Adipose tissue (tissue), 3 donors: ENCODE measurements around the gene SLC4A5. TPM values are rescaled to one million over a fixed set of nuclear protein-coding genes. Genes with fewer than 3 reads are reported as not detected.

Experiments
- H3K27ac ChIP-seq: one replicate; pipeline ENCODE4 v1.5.1; 2013; ENCODE audit warnings: low read depth, low read length
- WGBS, 3 donors: extraction: QIAGEN DNeasy Blood & Tissue Kit; methylation state at CpG; one replicate each; pipeline ENCODE4 v1.1.7; 2013; 5-methylcytosine and 5-hydroxymethylcytosine counted together
- polyA plus RNA-seq, 3 donors: library from polyadenylated mRNA; stranded (reverse); fragments of 200-250 nt; gene quantifications; one replicate each; pipeline ENCODE4 v1.2.3, GENCODE V29; 2013
- donor health status: healthy with polysubstance abuse.
- donor health status: Bipolar disorder and iron deficiency.
- donor health status: healthy.

The SLC4A5 gene, protein sequence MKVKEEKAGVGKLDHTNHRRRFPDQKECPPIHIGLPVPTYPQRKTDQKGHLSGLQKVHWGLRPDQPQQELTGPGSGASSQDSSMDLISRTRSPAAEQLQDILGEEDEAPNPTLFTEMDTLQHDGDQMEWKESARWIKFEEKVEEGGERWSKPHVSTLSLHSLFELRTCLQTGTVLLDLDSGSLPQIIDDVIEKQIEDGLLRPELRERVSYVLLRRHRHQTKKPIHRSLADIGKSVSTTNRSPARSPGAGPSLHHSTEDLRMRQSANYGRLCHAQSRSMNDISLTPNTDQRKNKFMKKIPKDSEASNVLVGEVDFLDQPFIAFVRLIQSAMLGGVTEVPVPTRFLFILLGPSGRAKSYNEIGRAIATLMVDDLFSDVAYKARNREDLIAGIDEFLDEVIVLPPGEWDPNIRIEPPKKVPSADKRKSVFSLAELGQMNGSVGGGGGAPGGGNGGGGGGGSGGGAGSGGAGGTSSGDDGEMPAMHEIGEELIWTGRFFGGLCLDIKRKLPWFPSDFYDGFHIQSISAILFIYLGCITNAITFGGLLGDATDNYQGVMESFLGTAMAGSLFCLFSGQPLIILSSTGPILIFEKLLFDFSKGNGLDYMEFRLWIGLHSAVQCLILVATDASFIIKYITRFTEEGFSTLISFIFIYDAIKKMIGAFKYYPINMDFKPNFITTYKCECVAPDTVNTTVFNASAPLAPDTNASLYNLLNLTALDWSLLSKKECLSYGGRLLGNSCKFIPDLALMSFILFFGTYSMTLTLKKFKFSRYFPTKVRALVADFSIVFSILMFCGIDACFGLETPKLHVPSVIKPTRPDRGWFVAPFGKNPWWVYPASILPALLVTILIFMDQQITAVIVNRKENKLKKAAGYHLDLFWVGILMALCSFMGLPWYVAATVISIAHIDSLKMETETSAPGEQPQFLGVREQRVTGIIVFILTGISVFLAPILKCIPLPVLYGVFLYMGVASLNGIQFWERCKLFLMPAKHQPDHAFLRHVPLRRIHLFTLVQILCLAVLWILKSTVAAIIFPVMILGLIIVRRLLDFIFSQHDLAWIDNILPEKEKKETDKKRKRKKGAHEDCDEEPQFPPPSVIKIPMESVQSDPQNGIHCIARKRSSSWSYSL
- 1 to 10 TPM in 1 of 3 donors, under 1 TPM in 2; 0.32 to 1.0 (median 0.71) TPM for polyA plus RNA-seq

DNA sequence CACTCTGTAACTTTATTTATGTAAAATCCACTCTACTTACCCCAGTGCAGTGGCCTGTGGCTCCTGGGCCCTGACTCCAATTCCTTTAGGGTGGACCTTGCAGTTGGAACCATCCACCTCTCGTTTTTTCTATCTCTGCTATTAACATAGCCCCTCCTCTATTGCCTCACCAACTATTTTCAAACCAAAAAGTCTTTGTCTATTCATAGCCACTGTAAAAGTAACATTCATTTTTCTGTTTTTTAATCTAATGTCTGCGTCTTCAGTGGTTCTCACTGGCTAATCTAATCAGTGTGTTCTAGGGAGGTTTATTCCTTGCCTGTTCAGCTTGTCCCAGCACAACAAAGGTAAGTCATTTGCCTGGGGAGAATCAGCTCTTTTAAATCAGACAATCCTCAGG, at the start of gene SLC4A5:
Gene SLC4A5, minus strand, starts transcription at position 101 of the 400 bp plus-strand sequence. CDS start 28,393 bp downstream, outside the sequence.
- 53 to 83% (median 76%) methylated on average over 2 of the region's 2 CpGs for WGBS, 3 donors
- no peak within 1 kb of the TSS for H3K27ac ChIP-seq

DNA sequence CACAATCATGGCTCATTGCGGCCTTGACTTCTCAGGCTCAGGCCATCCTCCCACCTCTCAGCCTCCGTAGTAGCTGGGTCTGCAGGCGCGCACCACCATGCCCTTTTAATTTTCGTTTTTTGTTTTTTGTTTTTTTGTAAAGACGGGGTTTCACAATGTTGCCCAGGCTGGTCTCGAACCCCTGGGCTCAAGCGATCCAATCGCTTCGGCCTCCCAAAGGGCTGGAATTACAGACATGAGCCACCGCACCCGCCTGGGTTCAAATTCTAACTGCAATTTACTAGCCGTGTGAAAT, 49.2 kb upstream of the SLC4A5 start:
- 64 to 77% (median 75%) methylated on average over 13 of the region's 13 CpGs for WGBS, 3 donors
- H3K27ac ChIP-seq: no peak overlapping the region

DNA sequence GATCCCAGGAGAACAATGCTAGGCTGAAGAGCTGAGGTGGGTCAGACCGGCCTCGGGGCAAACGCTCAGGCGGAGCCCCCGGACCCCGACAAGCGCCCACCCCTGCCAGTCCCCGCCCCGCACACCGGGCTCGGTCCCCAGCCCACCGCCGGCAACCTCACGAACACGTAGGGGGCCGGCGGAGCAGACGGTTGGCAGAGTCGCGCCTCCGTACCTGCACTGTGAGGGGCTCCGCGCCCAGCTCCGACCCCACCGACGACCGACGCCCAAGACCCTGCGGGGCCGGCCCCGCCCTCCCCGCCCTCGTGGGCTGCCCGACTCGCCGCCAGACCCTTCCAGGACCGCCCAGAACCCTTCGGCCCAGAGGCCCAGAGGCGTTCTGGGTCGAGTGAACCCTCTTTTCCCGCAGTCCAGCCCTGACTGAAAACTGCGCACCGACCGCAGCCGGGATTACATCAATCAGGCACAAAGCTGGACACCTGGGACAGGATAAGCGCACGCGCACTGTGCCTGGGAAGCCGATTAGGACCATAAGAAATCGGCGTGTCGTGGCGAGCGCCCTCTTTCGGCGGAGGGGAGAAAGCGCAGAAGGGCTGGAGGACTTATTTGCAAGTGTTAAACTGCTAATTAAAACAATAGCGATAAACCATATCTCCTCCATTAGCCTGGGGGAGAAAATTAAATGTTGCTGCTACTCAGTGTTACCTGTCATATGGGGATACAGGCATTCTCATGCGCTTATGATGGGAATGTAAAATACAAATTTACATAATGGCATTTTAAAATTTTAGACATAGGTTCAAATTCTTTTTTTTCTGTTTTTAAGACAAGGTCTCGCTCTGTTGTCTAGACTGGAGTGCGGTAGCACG, 48.6 kb upstream of the SLC4A5 start:
- WGBS, 3 donors: 1 to 2% (median 1%) methylated on average over 56 to 62 of the region's 62 CpGs
- H3K27ac ChIP-seq: peak overlapping the region; percentile 45

DNA sequence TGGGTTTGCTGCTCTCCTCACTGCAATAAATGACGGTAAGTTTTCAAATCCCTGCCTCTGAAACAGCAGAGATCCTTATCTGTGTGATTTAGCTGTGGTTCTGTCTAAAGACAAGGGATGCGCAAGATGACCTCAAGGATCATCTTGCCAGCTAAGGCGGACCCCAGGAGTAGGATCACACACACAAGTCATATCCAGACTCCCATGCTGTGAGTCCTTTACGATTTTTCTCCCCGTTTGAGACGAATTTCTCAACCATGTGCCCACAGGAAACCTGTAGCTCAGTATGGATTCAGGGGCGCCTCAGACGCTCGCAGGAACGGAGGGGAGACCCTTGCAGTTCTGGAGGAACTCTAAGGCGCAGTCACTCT, 48.0 kb upstream of the SLC4A5 start:
- H3K27ac ChIP-seq: no peak overlapping the region
- WGBS, 3 donors: 0 to 1% (median 1%) methylated on average over 11 of the region's 11 CpGs

DNA sequence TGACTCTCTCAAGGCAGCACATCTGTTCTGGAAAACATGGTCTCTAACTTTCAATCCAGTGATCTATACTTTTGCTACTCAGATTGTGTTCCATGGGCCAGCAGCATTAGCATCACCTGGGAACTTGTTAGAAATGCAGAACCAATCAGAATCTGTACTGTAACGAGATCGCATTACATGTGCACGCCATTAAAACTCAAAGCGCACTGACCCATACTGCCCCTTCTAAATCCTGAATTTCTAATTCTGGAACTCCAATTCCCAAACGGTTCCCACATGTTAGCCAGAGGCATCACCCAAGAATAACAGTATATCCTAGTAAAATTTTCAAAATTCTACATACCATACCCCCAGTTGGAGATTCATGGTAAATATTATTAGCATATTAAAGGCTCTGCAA, 47.4 kb upstream of the SLC4A5 start:
- H3K27ac ChIP-seq: no peak overlapping the region
- 57 to 65% (median 60%) methylated on average over 5 of the region's 5 CpGs for WGBS, 3 donors

DNA sequence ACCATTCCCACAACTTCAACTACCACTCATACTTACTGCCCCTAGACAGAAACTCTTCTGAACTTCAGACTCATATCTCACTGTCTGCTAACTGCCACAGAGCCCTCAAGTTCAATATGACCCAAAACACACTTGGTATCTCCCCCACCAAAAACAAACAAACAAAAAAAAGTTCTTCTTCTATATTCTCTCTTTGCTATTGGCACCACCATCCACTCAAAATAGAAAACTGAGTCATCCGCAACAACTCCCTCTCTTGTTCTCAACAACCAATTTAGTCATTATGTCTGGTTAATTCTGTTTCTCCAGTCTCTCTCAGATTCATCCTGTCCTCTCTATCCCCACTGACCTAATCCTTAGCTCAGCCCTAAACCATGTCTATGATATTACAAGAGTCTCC, 44.1 kb upstream of the SLC4A5 start:
- WGBS, 3 donors: 76 to 96% (median 93%) methylated on average over 1 of the region's 1 CpG

DNA sequence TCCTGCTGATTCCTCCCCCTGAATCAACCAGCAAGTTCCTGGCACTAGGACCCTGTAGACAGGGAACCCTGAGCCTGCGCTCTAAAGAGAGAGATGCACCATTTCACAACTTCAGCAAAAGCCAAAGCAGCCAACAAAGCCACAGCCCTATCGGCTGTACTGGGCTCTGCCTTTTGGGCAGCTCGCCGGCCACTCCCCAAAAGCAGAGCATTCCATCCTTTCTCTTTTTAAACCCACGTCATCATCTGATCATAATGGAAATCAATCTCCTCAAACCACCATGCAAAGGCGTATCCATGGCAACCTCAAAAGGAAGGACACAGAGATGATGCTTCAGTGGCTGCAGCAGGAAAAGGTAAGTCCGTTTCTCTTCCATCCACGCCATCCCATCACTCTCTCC, 42.2 kb upstream of the SLC4A5 start:
- H3K27ac ChIP-seq: no peak overlapping the region
- 70 to 87% (median 75%) methylated on average over 8 of the region's 8 CpGs for WGBS, 3 donors

More for the DNA sequence above, 44.1 kb upstream of the SLC4A5 start:
- no peak overlapping the region for H3K27ac ChIP-seq

DNA sequence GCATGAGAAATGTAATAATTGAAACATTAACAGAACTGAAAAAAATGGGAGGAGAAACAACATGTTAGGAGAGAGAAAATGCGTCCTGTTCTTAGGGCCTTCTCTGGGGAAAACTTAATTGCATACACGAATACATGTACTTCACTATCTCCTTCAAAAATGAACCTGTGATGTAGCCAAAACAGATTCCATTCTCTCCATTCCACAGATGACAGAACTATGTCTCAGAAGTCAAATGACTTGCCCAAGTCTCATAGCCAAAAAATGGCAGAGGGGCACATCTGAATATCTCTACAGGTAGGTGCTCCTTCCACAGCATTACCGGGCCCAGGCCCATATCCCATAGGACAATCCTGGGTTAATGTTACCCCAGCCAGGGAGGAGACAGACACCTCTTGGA, 40.8 kb upstream of the SLC4A5 start:
- H3K27ac ChIP-seq: no peak overlapping the region
- WGBS, 3 donors: 64 to 74% (median 72%) methylated on average over 3 of the region's 3 CpGs

DNA sequence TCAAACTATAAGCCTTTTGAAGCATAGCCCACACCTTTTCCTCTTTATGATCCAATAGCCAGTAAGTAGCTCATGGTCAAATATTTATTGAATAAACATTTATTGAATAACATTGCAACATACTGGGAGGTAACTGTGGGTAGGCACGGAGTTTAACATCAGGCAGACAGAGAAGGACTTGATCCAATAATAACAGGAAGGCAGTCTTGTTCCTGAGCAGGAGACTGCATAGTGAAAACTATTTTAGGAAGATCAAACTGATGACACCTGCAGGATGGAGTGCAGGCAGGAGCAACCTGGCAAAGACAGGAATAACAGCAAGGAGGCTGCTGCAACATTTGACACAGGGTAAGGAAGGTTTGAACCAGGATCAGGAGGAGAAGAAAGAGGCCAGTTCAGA, 40.0 kb upstream of the SLC4A5 start:
- H3K27ac ChIP-seq: no peak overlapping the region
- 19 to 27% (median 23%) methylated on average over 1 of the region's 1 CpG for WGBS, 3 donors

DNA sequence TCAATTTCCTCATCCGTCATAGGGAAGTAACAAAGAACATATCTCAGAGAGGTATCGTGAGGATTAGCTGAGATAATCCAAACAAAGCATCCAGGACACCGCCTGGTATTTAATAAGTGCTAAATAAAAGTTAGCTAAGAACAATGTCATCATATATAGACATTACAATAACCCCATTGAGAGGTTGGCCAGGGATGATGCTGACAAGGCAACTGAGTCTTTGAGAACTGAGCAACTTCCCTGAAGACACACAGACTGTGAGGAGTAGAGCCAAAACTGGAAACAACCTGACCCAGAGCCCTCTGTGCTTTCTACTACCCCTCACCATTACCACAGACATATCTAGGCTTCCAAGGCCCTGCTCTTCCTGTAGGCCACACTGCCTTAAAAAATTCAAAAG, 38.5 kb upstream of the SLC4A5 start:
- H3K27ac ChIP-seq: no peak overlapping the region
- 75 to 96% (median 91%) methylated on average over 3 of the region's 3 CpGs for WGBS, 3 donors

DNA sequence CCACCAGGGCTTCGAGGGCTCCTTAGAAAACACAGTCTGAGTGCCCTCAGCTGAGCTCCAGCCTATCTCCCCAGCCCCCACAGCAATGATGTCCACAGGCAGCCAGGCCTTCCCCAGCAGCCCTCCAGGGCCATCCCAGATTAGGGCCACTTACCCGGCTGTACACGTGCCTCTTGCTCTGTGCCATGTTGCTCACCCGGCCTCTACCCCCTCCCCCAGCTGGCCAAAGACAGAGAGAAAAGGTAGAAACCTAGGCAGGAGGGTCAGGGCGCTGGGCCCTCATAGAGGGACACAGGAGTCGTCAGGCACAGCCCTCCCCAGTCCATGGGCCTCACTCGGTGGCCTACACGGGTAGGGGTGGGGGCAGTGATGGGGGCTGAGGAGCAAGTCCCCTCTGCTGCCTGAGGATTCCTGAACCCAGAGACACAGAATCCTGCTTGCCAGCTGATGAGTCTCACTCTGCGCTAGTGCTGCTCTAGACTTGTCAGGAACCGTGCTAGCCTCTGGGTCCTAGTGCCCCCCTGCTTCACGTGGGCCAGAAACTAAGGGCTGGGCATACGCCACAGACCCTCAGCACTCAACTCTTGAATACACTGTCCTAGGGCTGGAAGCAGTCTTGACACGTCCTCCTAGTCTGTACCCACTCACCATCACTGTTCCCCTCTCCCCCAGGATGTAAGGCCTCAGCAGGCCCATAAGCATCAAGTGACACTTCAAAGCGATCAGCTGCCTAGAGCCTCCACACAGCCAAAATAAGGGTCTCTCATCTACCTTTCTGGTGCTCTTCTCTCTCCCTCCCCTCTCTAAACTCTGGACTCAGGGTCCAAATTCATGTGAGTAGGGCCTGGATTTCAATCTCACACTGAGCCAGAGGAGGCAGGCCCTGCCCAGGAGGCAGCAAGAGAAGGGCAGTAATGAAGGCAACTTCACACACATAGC, 36.9 kb upstream of the SLC4A5 start, which contains the start of gene DCTN1:
Gene DCTN1, minus strand, starts transcription at position 461 of the 939 bp plus-strand sequence. Its CDS starts 274 bp downstream, at position 187.
- 31 to 47% (median 39%) methylated on average over 14 of the region's 14 CpGs for WGBS, 3 donors
- no peak within 1 kb of the TSS for H3K27ac ChIP-seq

DNA sequence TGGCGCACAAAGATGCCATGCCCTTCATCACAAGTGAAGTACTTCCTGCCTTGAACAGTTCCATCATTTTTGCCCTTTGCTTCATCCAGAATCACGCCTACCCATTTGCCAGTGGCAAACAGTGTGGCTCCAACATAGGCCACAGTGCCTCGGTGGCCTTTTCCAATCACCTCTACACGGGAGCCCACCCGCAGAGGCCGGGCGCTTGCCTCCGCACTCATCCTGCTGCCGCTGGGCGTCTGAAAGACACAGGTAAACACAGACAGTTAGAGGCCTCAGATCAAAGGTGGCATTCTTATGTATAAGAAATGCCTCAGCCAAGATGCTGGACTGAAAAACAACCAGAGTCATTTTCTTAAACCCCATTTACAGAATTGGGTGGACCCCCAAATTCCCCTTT, 34.8 kb upstream of the SLC4A5 start:
- WGBS, 3 donors: 85 to 97% (median 95%) methylated on average over 10 of the region's 10 CpGs
- H3K27ac ChIP-seq: no peak overlapping the region

DNA sequence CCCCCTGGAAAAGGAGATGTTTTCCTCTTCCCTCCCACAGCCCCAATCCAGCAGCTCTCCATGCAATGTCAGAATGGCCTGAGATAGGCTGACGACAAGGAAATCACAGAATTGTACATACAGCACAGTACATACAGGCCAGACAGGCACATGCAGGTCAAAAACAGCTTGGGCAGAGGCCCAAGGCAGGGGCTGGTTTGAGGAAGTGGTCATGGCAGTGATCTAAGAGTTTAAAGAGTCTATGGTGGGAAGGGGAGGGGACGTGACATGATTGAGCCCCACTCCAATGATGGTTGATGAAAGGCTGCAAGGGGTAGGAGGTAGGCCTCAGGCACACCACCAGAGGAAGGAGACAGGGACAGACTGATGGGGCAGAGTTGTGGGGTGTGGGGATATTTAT, 32.6 kb upstream of the SLC4A5 start:
- 65 to 87% (median 76%) methylated on average over 2 of the region's 2 CpGs for WGBS, 3 donors
- no peak overlapping the region for H3K27ac ChIP-seq

DNA sequence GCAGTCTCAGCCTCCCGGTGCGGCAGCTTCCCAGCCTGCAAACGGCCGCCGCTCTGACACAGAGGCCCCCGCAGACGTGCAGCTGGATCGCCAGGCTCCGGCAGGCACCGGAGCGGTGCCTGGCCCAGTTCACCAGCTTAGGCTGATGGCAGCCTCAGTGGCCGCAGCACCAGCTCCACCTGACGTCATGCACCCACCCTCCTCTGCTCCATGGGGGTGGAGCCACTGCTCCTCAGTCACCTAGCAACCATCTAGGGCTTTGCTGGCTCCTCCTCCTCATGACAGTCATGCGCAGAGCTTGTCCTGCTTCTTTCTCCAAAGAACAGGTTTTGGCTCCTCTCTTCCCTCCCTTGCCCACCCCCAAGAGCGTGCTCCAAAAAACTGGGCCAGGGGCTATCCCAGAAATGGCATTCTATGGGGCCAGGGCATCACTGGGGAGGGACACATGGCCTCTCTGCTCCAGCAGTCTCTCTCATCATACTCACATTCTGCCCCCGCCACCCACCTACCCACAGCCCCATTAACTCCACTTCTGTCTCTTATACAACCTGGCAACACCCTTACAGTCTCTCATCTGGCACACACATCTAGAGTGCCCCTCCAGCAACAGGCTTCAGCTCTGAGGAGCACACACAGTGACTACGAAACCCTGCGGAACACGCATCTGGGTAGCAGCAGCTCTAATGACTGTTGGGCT, 31.4 kb upstream of the SLC4A5 start:
- 69 to 77% (median 72%) methylated on average over 19 of the region's 19 CpGs for WGBS, 3 donors

DNA sequence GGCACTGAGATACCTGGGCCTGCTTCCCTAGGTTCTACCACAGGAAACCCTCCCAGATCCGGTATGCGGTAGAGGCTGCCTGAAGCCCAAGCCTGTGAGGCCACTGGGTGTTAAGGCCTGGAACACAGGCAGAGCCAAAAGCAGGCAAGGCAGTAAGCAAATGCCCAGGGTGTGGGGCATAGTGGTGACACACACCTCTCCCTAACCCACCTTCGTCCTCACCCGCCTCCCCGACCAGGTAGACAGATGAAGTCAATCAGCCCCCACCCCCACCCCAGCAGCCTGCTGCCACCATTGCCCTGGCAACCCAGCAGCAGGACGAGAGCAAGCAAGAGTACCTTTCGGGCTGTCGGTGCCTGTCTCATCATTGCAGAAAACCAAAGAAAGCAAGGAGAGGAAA, 30.8 kb upstream of the SLC4A5 start:
- WGBS, 3 donors: 75 to 85% (median 83%) methylated on average over 8 of the region's 8 CpGs
- no peak overlapping the region for H3K27ac ChIP-seq

More for the DNA sequence above, 31.4 kb upstream of the SLC4A5 start:
- H3K27ac ChIP-seq: no peak overlapping the region

DNA sequence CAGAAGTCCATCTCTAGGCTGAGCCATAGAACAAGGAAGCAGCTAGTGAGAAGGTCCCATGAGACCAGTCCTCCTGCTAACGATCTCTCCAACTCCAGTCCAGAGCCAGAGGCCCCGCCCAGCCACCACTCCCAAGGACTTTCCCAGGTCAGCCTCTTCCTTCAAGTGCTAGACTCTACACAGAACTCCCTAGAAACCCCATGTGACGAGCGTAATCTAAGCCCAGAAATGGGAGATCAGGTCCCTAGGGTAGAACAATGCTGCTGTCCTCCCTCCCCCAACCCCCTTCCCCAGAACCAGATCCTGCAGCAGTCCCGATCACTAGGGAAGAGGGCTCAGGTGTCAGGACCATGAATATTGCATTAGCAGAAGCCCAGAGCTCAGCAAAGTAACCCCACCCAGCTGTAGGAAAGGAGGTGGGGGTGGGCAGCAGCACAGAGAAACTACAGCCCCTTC, 30.0 kb upstream of the SLC4A5 start:
- no peak overlapping the region for H3K27ac ChIP-seq
- WGBS, 3 donors: 57 to 80% (median 71%) methylated on average over 5 of the region's 5 CpGs
